ENCODE measurements around the gene PPP1R13B.
A peak's percentile ranks its signal among the peaks of the same experiment; 100 is the strongest.

Gene PPP1R13B

DNA sequence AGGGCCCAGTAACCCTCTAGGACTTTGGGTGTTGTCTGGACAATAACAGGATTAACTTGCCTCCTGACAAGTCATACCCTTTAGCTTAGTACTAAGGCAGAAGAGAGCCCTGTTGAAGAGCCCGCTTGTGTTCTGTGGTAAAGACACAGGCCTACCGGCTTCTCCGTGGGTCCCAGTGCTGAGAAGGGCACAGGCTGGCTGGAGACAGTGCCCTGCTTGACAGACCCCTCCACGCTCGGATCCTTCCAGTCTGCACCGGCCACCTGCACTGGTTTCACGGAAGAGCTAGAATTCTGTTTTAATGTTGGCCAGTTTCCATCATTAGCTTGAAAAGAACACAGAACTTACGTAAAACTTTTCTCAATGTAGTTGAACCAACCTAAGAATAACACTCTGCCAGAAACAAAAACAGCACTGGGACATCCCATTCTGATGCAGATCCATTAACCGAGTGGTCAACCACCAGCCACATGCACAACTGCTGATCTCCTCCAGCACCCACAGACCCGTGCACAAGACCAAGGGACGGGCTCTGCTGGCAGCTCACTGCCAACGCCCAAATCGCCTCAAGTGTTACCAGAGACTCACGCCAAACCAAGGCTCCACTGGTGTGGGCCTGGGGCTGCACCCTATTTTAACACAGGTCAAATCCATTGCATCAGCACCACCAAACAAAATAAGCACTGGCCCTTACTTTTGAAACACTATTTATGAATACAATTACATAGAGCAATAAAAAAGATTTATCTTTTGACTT, 104.7 kb downstream of the PPP1R13B start:
- no peak for DNase-seq (ENCODE audit: low read depth)

DNA sequence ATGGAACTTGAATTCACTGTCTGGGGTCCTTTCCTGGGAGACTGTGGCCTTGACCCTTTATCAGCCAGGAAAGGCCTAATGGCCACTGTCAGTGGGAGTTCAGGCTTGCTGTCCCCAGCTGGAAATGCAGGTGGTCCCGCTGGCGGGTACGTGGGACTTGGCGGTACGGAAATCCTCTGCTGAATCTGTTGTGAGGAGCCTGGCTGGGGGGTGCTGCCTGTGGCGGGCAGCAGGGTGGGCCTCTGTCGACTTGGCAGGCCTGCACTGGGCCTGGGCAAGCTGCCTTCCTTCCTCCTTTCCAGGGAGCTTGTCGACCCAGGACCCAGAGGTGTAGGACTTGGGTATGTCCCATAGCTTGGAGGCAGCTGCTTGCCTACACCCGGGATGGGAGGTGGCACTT, 105.5 kb downstream of the PPP1R13B start:
- DNase-seq (ENCODE audit: low read depth), result no peak

DNA sequence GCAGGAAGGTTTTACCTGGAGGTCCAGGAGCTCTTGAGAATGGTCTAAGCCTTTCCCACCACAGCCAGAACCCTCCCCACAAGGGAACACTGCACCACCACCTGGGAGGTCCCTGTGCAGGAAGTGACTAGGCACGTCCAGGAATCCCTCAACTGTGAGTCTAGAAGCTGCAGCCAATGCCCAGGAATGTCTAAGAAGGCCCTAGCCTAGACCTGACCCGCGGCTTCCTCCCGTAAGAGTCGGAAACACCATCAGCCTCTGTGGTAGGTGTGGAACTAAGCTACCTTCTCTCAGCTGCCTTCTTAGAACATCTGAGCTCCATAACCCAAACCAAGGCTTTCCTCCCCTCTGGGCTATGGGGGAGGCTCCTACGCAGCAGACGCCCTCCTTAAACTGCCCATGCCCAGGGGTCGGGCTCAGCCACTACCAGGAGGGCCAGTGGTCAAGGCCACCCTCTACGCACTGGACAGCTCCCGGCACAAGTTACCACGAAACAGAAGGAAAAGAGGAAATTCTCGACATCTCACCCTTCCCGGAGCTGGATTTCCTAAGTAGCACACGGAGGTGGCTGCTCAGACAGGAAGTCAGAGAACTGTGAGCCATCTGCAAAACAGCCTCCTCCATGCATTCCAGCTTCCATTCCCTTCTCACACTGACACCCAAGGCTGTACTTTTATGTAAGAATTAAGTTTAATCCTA, 106.2 kb downstream of the PPP1R13B start:
- peak; percentile 17 for DNase-seq (ENCODE audit: low read depth)

DNA sequence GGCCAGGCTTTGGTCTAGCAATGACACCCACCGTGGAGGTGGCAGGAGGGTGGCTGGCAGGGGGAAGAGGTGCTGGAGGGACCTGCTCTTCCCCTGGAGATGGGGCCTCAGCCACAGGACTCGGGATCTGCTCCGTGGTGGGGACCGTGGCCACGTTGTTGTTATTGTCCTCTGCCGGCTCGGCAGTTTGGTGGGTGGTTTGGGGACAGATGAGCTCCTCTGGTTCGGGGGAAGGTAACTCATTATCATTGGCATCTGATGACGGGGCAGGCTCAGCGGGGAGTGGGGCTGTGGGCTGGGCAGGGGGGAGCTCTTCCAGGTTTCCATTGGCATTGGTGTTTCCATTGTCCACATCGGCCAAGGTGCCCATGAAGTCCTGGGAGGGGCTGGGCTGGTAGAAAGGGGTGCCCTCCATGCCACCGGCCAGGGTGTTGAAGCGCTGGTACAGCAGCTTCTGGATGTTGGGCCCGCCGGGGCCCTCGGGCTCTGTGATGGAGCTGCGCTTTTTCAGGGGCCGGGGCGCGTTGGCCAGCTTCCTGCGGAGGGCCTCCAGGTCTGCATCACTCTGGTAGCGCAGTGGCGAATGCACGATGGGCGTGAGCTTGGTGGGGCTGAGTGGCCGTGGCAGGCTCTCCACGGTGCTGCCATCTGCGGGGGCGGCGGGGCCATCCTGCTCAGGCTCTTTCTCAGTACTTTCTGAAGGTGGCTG, 107.4 kb downstream of the PPP1R13B start:
- no peak for DNase-seq (ENCODE audit: low read depth)

DNA sequence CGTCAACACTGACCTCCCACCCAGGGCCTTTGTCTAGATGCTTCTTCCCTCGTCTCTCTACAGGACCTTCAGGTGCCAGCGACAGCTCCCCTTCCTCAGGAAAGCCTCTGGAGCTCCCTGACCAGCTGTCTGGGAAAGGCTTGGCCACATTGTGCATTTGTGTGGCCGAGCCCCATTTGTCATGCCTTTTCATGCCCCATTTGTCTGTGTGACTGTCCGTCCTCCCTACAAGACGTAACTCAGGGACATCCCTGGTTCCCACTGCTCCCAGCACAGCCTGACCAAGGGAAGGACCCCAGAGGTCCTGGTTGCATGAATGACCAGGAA, 107.9 kb downstream of the PPP1R13B start:
- no peak for DNase-seq (ENCODE audit: low read depth)

DNA sequence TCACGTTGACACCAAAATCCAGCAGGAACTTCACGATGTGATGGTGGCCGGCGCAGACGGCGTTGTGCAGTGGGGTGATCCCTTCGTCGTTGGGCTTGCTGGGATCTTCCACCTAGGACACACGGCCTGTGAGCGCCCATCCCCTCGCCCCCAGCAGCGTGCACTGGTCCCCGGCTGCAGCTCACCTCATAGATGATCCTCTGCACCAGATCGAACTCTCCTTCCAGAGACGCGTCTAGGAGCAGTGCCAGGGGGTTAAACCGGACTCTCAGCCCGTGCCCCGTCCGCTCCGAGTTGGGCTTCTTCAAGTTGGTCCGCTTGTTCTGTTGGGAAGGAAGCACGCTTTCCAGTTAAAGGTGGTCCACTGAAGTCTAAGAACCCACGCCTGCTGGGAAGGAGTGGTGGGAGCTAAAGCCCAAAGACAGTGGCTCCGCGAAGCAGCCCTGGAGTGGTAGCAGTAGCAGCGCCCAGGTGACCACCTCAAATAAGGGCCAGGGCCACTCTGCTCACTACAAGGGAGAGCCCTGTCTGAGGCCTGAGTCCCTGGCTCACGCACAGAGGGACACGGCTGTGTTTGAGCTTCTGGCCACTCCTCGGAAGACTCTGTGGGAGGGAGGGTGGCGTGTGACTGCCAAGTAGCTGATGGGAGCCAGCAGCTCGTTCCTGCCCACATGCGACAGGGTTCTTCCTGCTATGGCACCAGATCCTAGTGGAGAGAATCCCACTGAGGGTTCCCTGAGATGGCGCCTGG, 108.5 kb downstream of the PPP1R13B start:
- no peak for DNase-seq (ENCODE audit: low read depth)

DNA sequence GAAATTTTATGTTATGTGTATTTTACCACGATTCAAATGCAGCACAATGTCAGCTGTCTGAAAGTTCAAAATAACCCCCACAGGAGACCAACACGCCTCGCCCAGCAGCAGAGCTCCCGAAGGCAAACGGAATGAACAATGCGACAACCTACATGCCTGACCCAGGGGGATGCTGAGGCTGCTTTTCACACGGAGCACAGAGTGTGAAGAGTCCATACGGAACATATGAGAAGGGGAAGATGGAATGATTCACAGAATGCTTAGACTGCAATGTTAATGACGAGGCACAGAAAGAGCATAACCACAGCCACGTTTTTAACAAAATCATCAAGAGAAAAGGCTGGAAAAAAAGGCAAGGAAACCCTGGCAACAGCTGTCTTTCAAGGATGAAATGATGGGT, 109.2 kb downstream of the PPP1R13B start:
- DNase-seq (ENCODE audit: low read depth), result no peak

DNA sequence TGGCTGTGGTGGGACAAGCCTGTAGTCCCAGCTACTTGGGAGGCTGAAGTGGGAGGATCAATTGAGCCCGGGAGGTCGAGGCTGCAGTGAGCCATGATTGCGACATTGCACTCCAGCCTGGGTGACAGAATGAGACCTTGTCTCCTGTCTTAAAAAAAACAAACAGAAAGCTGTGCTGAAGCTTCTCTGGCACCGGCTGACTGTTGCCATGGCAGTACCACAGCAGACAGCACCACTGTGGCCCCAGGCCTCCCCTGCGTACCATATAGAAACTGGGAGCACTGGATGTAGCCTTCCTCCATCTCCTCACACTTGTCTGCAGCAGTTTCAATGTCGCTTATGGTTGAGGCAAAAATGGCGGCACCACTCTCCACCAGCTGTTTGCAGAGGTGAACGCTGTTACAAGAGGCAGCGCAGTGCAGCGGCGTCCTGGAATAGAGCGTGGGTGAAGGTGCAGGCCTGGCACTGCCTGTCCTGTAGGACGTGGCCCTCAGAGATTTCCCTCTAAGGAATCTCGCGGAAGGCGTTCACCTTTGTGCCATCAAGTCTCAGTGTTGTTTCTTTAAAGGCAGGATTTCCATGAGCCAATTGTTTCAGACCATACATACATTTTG, 109.8 kb downstream of the PPP1R13B start:
- no peak for DNase-seq (ENCODE audit: low read depth)

DNA sequence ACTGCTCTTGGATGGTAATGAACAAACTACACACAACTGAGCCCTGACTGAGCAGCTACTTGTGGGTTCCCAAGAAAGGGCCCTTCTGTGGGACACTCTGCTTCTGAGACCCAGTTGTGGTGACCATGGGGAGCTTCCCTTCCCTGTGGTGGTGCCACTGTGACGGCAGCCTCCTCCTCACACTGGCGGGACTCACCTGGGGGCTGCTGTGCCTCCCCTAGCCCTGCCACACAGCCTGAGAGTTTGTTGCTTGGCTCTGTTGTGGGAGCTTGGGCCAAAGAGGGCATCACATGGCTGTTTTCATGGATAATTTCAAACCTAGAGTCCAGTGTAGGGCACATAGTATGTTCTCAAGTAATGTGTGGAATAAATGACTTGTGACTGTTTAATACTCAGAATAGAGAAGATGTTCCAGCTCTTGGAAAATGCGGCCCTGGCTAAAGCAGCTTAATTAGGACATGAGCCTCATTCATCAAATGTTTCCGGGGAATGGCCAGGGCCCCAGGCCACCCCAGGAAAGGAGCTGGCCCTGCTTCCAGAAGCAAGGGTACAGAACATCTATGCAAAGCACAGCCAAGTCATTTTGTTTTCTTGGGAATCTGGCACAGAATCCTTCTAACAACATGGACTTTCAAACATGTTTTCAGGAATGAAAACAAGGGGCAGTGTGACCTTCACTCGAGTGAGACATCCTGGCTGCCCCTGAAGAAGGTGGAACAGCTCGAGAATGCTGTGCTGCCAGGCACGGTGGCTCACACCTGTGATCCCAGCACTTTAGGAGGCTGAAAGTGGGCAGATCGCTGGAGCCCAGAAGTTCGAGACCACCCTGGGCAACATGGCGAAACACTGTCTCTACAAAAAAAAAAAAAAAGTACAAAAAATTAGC, 110.6 kb downstream of the PPP1R13B start:
- no peak for DNase-seq (ENCODE audit: low read depth)

DNA sequence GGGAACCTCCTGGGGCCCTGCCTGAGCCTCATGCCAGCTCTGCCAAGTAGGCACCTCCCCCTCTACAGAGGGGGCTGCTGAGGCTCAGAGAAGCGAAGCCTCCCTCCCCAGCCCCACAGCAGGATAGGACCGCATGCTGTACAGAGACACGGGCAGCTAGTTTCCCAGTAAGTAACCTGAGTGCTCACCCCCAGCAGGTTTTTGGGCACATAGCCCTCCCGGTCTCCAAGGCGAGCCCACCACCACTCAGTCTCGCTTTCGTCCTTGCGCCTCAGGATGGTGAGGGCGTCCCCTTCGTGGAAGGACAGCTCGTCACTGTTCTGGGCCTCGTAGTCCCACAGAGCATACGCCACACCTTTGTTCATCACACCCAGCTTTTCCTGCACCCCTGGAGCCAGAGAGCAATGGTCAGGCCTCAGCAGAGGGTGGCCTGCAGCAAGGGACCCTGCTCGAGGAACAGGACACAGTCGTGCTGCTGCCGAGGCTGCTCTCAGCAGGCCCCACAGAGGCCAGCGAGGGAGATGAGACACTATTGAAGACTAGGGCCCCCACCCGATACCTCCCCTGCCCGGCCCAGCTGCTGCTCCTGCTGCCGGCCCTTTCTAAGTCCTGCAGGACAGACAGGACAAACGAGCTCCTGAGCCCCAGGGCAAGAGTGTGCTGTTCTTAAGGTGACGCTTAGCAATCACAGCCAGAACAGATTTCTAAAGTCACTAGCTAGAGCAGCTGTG, 111.4 kb downstream of the PPP1R13B start:
- DNase-seq (ENCODE audit: low read depth), result no peak

DNA sequence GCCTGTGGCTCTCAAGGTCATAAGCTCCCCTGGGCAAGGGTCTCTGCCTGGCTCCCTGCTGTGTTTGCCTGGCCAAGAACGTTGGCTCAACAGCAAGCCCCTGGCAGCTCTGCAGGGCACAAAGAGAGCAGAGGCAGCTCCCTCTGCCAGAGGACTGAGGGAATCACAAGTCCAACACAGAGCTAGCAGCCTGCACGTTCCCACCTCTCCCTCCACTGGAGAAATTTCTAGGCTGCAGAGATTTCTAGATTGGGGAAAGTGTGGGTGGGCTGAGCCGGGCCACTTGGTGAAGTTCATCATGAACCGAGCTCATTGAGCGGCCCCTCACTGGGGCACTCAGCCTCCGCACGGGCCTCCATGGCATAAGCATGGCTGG, 111.9 kb downstream of the PPP1R13B start:
- DNase-seq (ENCODE audit: low read depth), result no peak

DNA sequence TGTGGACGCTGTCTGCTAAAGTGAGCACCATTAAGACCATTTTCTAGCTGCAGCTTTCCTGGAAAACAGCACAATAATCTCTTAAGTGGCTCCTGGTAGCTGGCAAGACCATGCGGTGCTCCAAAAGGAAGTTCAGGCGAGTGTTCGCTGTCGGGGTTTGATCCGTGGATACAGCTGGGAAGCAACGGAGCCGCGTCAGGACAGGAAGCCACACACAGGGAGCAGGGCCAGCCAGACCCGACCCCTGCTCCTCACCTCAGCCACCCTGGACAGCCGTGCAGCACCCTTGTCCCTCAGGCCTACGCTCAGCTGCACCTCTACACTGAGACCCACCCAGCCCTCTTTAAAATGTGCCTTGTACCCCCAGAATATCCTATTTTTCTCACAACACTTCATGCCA, 112.4 kb downstream of the PPP1R13B start:
- DNase-seq (ENCODE audit: low read depth), result no peak

DNA sequence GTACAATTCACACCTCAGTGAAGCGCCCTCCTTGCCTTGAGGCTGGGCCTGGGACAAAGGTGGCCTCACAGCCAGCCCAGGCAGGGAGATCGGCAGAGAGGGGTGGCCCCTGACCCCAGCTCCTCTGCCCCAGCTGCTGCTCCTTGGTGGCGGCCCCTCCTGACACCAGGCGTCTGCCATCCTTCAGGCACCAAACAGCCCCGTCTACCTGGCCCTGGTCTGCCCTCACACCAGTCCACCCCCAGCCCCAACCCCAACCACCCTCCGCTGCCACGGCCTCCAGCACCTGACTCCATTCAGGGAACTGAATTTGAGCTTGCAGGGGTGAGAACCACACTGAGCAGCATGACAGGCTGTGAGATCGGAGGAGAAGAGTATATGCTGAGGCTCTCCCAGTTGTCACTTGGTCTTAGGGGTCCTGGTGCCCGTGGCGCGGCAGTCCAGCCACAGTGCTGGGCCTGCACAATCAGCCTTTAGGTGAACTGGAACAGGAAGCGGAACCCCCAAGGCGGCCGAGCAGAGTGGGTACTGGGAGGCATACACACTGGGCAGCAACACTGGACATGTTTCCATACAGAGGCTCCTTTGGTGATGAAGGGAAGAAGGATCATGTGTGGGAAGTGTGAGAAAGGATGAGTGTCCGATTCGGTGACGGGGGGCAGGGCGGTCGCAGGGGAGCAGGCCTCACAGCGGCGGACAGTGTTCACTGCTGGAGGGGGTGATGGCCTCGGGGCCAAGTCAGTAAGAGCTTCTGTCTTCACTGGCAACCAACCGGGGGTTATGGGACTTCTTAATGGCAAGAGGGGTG, 113.1 kb downstream of the PPP1R13B start:
- no peak for DNase-seq (ENCODE audit: low read depth)

DNA sequence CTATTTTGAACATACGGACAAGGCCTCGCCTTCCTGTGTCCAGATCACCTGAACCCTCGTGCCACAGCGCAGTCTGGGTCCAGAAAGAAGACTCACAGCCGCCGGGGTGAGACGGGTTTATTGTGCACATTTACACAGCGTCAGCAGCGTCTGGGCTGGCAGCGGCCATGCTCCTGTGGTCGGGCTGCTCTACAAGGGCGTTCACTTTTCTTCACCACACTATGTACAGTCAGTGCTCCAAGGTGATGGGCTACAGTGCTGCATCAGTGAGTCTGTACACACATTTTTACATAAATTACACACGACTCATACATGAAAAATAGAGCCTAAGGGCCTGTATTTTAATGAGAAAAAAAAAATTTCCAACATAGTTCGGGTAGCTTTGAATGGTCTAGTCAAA, 113.7 kb downstream of the PPP1R13B start:
- DNase-seq (ENCODE audit: low read depth), result no peak

DNA sequence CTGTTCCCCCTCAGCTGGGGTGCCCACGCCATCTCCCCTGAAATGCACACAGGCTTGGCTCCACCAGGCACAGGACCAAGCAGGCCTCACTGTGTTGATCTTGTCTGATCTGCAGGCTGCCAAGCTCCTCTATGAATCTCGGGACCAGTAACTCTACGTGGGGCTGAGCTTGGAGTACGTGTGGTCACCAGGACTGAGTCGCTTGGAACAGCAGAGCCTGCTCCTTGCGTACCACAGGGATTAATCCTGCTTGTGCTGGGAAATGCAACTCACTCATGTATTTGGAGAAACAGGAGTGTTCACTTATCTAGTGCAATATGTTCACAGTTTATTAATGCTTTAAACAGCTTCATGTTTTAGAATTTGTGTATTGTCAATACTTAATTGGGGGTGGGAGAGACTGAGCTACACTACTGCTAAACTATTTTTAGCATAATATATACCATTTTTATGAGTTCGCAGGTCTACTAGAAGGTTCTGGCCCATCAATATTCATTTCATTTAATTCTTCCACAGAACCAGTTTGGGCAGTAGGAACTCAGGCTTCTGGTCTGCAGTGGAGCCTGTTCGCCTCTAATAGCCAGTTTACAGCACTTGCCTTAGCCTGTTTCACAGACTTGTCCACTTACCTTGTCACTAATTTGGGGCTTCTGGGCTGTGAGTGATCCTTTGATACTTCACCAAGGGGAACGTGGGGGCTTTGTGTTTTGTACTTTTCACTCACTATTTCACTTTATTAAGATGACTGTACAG, 114.3 kb downstream of the PPP1R13B start:
- no peak for DNase-seq (ENCODE audit: low read depth)

DNA sequence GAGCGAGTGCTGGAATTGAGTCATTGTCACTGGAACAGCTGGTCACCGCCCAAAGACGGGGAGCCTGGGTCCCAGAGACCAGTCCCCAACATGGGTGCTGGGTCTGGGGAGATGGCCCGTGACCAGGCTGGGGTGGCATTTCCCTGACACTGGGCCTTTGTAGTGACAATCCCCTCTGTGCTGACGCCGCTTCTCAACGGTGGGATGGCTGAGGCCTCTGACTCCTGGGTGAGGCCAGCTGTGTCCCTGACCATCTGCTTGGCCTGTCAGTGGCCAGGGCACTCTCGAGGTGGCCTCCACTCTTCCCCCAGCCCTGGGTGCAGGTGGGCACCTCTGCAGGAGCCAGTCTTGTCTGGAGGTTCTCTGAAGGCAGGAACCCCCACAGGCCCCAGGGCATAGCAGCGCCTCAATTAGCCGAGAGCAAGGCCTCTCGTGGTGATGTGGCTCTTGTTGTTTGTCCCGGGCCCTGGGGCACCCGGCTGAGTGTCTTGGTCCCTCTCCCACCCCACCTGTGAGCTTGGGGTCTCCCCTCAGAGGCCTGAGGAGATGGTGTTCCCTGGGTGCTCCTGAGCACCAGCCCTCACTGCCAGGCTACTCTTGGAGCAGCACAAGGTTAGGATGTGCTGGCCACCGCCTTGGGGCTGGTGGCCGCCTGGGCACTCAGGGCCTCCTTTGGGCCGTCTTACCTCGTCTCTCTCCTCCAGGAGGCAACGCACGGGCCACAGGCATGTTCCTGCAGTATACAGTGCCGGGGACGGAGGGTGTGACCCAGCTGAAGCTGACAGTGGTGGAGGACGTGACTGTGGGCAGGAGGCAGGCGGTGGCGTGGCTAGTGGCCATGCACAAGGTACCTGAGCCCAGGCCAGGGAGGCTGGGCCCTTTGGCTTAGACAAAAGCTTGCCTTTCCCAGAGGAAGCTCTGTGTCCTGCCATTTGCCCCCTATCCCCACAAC, 115.2 kb downstream of the PPP1R13B start:
- no peak for DNase-seq (ENCODE audit: low read depth)

DNA sequence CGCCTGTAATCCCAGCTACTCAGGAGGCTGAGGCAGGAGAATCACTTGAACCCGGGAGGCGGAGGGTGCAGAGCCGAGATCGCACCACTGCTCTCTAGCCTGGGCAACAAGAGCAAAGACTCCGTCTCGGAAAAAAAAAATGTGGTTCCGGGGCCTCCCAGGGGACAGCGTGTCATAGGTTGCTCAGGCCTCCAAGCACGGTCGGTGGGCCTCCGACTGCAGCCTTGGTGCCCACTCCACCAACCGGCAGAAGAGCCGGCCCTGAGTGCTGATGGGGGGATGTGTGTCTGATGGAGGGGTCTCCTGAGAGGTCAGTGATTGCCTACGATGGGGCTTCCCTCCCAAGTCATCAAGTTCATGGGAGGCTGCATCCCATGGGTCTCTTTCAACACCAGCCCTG, 115.9 kb downstream of the PPP1R13B start:
- DNase-seq (ENCODE audit: low read depth), result no peak

Data from GM04504 (cell line).